ENCODE measurements around the gene SCN2A. TPM values are rescaled to one million over a fixed set of nuclear protein-coding genes. Genes with fewer than 3 reads are reported as not detected.
"Not testable (repeated sequence)": the region's sequence is repeated elsewhere in the genome, so short reads cannot be mapped to it uniquely, and the experiment has no call there.

SCN2A gene
- total RNA-seq, 1 donor from 2014 or later = 0.35 TPM

- H3K27ac ChIP-seq = no peak overlapping the region
- no peaks in the 10 kb centered on the region for H3K36me3 ChIP-seq
- TF ChIP-seq CTCF (IDR thresholded peaks at IDR 0.05) = no peak
- H3K4me1 ChIP-seq = no peaks in the 10 kb centered on the region
- H3K27me3 ChIP-seq (ENCODE audit: low read depth) = no peaks in the 10 kb centered on the region
- DNase-seq (no peak), ATAC-seq (no peak)
- intact Hi-C loops (cut with DNase I) = no loop called here
- no peaks in the 10 kb centered on the region for H3K9me3 ChIP-seq
- H3K4me3 ChIP-seq = no peak overlapping the region
Observed at GRCh38 chr2:165312999-165313398, 73.8 kb downstream of the SCN2A start.

GRCh38 chr2:165313509-165313908 is 74.3 kb downstream of the SCN2A start:
- H3K36me3 ChIP-seq = no peaks in the 10 kb centered on the region
- TF ChIP-seq CTCF (IDR thresholded peaks at IDR 0.05) = no peak
- H3K4me3 ChIP-seq = no peak overlapping the region
- H3K27ac ChIP-seq = no peak overlapping the region
- no peaks in the 10 kb centered on the region for H3K4me1 ChIP-seq
- ATAC-seq = no peak
- intact Hi-C loops (cut with DNase I) = no loop called here
- no peak for DNase-seq
- H3K27me3 ChIP-seq (ENCODE audit: low read depth) = no peaks in the 10 kb centered on the region
- H3K9me3 ChIP-seq = no peaks in the 10 kb centered on the region

GRCh38 chr2:165328272-165328671 is 89.1 kb downstream of the SCN2A start:
- Histone ChIP-seq H3K27ac (no peak overlapping the region), H3K4me1 (no peaks in the 10 kb centered on the region), H3K27me3 (ENCODE audit: low read depth) (no peaks in the 10 kb centered on the region), H3K4me3 (no peak overlapping the region), H3K36me3 (no peaks in the 10 kb centered on the region), H3K9me3 (no peaks in the 10 kb centered on the region)
- no peak for TF ChIP-seq CTCF (IDR thresholded peaks at IDR 0.05)
- DNase-seq = no peak
- no peak for ATAC-seq
- intact Hi-C loops (cut with DNase I) = no loop called here

GRCh38 chr2:165344276-165344675 is 105.1 kb downstream of the SCN2A start:
- DNase-seq; H3K27ac ChIP-seq; H3K4me3 ChIP-seq; H3K27me3 ChIP-seq (ENCODE audit: low read depth); ATAC-seq; H3K4me1 ChIP-seq; H3K36me3 ChIP-seq; intact Hi-C loops (cut with DNase I); H3K9me3 ChIP-seq: not testable (repeated sequence)

- Histone ChIP-seq H3K9me3 (no peaks in the 10 kb centered on the region), H3K36me3 (no peaks in the 10 kb centered on the region), H3K27me3 (ENCODE audit: low read depth) (no peaks in the 10 kb centered on the region), H3K4me1 (no peaks in the 10 kb centered on the region), H3K27ac (no peak overlapping the region), H3K4me3 (no peak overlapping the region)
- intact Hi-C loops (cut with DNase I) = no loop called here
- DNase-seq (no peak), ATAC-seq (no peak)
- no peak for TF ChIP-seq CTCF (IDR thresholded peaks at IDR 0.05)
Observed at GRCh38 chr2:165348441-165348840, 109.2 kb downstream of the SCN2A start.

GRCh38 chr2:165349181-165349580 is 110.0 kb downstream of the SCN2A start:
- Histone ChIP-seq H3K27ac (no peak overlapping the region), H3K4me3 (no peak overlapping the region), H3K4me1 (no peaks in the 10 kb centered on the region), H3K36me3 (no peaks in the 10 kb centered on the region), H3K9me3 (no peaks in the 10 kb centered on the region), H3K27me3 (ENCODE audit: low read depth) (no peaks in the 10 kb centered on the region)
- intact Hi-C loops (cut with DNase I) = no loop called here
- DNase-seq = no peak
- ATAC-seq = no peak
- TF ChIP-seq CTCF (IDR thresholded peaks at IDR 0.05) = no peak
